NK-92 (cell line): ENCODE results near the gene CCL13.

Source experiments
- DNase-seq: peaks from one replicate; lab custom pipeline; 2025; ENCODE audit not compliant: unreplicated experiment; lab: John Stamatoyannopoulos, UW

The CCL13 gene

DNA sequence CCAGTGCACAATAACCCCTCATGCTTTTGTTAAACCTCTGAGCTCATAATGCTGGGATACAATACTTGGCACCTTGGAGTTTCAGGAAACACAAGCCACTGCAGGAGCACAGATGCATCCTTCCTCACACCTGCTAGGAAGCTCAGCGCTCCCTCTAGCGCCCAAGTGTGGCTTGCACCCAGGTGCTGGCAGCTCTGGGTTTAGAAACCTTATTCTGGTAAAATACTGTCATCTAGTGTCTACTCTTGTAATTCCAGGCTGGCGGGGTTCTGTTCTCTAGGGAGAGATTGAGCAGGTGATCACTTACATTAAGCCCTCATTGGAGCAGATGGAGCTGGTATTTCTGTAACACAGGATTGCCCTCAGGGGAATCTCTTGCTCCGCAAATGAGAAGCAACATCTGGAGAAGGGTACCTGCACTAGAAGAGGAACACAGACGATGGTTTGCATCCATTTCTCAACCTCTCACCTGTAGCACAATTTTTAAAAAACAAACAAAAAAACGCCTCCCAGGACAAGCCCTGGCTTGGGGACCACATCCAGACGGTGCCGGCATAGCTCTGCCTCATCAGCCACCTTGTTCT, 5.3 kb downstream of the CCL13 start:
- DNase-seq, result no peak

DNA sequence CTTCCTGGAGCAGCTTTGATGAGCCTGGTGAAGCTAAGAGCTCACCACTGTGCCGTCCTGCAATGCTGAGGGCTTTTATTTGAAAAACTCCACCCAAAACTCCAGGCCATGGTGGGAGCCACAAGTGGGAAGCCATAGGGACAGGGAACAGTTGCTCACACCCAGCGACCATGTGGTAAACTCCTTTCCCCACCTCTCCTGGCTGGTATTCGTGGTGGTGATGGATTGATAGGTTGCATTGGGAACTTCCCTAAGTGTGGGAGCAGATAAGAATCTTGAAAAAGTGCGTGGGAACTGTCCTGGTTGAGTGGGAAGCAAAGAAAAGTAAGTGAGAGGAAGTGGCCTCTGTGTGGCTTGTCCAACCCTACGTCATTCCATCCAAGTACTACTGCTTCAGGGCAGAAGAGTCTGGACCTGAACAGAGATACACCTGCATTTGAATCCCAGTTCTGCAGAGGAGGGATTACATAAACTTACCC, 6.9 kb downstream of the CCL13 start, which contains the start of gene CCL1:
CCL1 (minus strand) TSS at position 51 of the 479 bp plus-strand sequence. CDS start 72 bp downstream, outside the sequence.
- no peak for DNase-seq

DNA sequence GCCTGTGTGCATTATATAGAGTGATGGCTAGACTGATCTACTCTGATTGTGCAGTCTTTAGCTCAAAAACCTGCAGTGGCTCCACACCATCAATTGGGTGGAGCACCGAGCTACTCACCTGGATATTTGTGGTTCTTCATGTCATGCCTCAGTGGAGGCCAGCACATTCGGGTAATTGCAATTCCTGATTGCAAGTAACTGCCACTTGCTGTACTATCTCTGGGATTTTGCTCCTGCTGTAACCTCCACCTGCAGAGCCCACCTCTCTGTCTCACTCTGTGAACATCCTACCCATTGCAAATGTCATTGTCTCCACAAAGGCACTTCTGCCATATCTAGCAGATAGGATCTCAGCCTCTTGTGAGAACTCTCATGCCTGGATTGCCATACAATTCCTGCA, 8.5 kb downstream of the CCL13 start:
- no peak for DNase-seq

GRCh38 chr17:34365340-34365739, 9.1 kb downstream of the CCL13 start:
- no peak for DNase-seq

GRCh38 chr17:34366010-34366409, 9.7 kb downstream of the CCL13 start:
- no peak for DNase-seq

DNA sequence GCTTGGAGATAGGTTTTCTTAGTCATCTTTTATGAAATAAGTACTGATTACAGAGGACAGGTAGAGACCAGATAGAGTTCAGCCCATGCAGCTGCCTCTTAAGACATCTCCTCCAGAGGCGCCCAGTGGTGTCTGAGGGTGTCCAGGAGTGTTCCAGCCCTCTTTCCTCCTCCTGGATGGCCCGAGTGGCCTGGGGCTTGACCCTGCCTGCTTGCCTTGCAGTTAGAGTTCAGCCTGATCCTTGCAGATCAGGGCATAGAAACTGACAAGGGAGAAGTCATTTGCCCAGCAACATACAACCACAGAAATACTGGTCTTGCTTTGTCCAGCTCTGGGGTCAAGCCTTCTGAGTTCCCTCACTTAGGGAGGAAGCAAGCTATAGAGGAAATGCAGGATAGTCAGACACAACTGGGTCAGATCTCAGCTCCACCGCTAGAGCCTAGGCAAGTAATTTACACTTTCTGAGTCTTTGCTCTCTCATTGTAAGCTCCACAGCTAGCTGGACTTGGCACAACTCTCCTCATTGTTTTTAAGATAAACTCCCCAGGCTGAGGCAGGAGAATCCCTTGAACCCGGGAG, 10.3 kb downstream of the CCL13 start:
- no peak for DNase-seq

DNA sequence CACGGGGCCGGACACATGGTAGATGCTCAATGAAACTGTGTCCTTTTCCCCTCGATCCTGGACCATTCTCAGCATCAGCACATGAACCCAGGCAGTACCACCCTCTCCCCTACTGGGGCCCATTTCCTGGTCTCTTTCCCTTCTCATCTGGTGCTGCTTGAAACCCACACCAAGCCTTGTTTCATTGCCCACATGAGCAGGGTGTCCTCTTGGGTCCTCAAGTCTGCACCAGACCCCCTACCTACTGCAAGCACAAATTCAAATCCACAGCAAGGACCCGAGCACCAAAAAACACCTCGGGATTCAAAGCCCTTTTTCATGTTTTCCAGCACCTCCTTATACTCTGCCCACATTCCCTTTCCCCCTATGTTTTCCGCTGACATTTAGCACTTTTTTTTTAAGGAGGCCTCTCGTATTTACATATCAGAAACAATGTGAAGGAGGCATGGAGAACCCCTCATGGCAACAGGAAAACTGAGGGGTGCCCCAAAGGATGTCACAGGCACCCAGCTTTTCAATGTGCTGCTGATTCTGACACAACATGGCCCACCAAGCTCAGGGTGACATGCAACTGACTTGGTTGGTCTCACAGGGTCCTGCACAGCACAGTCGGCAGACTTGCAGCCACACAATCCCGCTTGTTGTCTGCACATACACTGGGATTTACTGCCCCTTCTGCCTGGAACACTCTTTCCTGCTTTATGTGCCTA, 11.4 kb downstream of the CCL13 start:
- no peak for DNase-seq

- no peak for DNase-seq
Measured at GRCh38 chr17:34368196-34368945, 12.1 kb downstream of the CCL13 start.

DNA sequence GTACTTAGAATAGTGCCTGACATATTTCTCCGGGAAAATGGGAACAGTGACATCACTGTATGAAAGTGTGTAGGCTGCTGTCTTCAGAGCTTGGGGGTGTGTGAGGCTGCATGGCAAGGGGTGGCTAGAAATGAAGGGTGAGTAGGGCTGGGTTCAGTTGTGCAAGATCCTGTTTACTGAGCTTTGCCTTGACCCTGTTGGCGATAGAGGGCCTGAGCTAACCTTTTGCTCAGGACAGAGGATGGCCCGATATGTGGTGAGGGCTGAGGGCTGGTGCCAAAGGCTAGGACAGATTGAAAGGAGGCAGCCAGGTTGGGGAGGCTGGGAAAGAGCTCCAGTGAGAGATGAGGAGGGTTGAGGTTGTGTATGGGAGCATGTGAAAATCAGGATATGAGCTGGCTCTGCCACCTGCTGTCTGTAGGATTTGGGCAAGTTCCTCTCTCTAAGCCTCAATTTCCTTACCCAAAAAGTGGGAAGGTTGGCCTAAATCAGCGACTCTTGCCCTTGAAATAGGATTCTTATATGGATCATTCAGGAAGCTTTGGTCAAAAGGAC, 12.7 kb downstream of the CCL13 start:
- no peak for DNase-seq

GRCh38 chr17:34369571-34369970, 13.3 kb downstream of the CCL13 start:
- no peak for DNase-seq

DNA sequence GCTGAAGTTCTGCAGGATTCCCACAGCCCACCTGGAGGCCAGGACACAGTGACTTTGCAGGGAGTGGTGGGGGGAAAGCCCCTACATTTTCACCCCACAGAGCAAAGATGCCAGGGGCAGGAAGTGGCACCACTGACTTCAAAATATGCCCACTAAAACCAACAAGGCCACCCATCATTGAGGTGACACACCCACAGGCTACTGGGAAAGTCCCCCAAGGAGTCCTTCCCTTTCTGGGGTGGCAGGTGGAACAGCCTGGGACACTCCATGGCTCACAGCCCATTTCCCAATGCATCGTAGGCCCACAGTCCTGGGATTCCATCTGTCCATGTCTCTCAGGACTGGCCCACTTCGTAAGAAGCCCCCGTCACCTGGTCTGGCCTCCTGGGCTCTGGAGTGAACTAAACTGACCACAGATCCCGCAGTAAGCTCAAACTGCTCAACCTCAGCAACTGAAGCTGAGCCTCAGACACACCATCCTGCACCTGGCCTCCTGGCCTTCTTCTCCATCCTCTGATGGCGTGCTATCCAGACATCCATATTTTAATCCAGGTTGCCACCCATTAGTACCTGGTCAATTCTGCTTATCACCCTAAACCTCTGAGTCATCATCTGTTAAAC, 14.2 kb downstream of the CCL13 start:
- DNase-seq, result no peak

DNA sequence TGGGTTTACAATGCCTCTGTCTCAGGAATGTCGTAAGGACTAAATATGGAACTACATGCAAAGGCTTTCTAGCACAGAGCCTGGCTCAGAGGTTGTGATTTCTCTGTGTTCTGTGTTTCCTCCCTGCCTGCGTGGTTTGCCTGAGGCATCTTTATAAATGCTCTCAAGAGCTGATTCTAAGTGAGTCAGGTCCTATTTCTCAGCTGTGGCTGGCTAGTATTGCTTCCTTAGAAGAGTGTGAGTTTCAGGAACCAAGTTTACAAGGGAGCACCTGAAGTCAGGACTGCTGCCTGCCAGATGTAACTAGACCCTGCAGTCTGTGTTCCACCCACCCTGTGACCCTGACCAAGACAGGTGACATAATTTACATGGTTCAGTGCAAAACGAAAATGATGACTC, 14.7 kb downstream of the CCL13 start:
- DNase-seq, result no peak

GRCh38 chr17:34371405-34372100, 15.3 kb downstream of the CCL13 start:
- no peak for DNase-seq

DNA sequence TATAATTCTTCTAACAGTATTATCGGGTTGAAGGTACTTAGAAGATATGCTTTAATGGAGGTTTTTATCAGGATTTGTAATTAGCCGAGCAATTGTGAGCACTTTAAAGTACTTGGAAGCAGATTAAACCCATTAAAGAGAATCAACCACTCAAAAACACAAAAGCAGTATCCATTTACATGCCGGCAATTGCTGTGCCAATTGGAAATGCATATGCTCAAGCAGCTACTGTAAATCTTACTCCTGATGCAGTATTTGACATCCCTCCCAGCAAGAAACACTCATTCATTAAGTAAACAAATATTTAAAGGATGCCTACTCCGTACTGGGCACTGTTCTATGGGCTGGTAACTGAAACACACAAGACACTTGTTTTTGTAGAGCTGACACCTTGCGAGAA, 18.2 kb downstream of the CCL13 start:
- no peak for DNase-seq

- no peak for DNase-seq
Measured at GRCh38 chr17:34375426-34375997, 19.2 kb downstream of the CCL13 start.

GRCh38 chr17:34377078-34377823, 21.0 kb downstream of the CCL13 start:
- no peak for DNase-seq

DNA sequence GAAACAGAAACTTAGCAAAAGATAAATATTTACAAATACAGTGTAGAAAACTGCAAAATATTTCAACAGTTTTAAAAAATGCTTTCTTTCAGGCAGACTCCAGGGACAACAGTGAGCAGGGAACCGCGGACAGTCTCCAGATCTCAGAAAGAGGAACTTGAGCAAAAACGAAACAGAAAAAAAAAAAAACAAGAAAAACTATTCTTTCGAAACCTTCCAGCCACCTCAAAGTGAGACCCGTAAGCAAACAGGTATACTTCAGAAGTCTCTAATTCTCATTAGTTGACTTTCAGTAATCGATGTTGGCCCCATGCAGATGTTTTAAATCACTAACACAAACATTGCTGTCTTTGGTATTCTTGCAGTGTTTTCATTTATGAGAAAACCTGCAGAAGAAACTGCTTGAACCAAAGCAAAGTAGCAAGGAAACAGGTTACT, 22.4 kb downstream of the CCL13 start:
- DNase-seq, result no peak

DNA sequence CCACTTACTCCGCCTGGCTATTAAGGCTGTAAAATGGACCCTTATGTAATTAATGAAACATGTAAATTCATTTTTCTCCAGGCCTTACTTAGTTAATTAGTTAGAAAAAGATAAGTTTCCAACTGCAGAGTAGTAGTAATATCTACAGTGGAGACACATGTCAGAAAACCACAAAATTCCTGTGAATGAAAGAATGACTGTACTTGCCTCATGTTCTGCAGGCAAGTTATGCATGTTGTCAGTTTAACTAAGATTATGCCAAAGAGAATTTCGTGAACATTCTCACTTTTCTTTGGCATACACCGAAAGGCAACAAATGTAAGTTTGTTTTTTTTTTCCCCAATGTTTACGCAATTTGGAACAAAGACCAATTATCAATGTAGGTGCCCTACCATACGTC, 23.6 kb downstream of the CCL13 start:
- no peak for DNase-seq

GRCh38 chr17:34382621-34383124, 26.4 kb downstream of the CCL13 start:
- no peak for DNase-seq
